GM10266 (cell line): ENCODE data around the gene RSU1.
A peak's percentile ranks its signal among the peaks of the same experiment; 100 is the strongest.

Experiments used
- DNase-seq: peaks from one replicate; pipeline ENCODE4 v3.0.0; 2012; ENCODE audit errors: extremely low spot score
- CTCF ChIP-seq: IDR thresholded peaks from 2 replicates; pipeline ENCODE4 v1.5.1; 2012; ENCODE audit warnings: mild to moderate bottlenecking, low read depth; ENCODE audit not compliant: control insufficient read depth, insufficient read depth; ENCODE audit errors: missing control alignments

The RSU1 gene

DNA sequence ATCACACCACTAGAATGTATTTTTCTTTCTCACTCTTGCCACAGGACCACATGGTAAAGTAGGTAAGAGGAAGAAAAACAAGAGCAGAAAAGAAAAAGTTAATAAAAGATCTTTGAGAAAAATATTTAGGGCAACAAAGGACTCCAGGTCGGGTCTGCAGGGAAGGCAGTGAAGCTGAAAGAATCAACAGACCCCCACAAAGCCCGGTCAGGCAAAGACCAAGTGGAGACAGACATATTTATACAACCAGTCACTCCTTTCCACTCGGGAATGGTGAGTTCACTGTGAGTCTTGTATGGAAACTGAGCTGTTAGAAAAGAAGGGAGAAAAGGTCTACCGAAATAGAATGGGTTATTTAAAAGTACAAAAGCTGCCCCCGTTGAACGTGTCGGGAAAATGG, 28.0 kb downstream of the RSU1 start:
- no peak for TF ChIP-seq CTCF
- no peak for DNase-seq

- no peak for TF ChIP-seq CTCF
- no peak for DNase-seq
Observed at GRCh38 chr10:16788778-16789177, 28.4 kb downstream of the RSU1 start.

GRCh38 chr10:16788125-16788524, 29.1 kb downstream of the RSU1 start:
- no peak for TF ChIP-seq CTCF
- DNase-seq, result no peak

DNA sequence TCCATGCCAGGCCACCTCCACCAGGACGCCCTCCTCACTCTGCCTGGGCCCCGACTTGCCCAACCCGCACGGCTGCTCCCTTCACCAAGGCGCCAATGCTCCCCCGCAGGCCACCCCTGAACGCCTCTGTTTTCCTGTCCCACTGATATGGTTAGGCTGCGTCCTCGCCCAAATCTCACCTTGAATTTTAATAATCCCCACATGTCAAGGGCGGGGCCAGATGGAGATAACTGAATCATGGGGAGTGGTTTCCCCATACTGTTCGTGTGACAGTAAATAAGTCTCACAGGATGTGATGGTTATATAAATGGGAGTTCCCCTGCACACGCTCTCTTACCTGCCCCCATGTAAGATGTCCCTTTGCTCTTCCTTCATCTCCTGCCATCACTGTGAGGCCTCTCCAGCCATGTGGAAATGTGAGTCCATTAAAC, 29.8 kb downstream of the RSU1 start:
- no peak for DNase-seq
- no peak for TF ChIP-seq CTCF

- DNase-seq, result no peak
- no peak for TF ChIP-seq CTCF
Observed at GRCh38 chr10:16780338-16780880, 36.8 kb downstream of the RSU1 start.

- DNase-seq, result peak; percentile 57
- no peak for TF ChIP-seq CTCF
Observed at GRCh38 chr10:16779384-16779915, 37.8 kb downstream of the RSU1 start.

- peak; percentile 55 for TF ChIP-seq CTCF
- DNase-seq, result peak; percentile 65
Observed at GRCh38 chr10:16777473-16778370, 39.5 kb downstream of the RSU1 start.
